ENCODE results near the gene GTF2H4. TPM values are rescaled to one million over a fixed set of nuclear protein-coding genes. Genes with fewer than 3 reads are reported as not detected.

GTF2H4 gene
- total RNA-seq, 2 donors from 2014 or later = 15.8 to 25.7 TPM

DNA sequence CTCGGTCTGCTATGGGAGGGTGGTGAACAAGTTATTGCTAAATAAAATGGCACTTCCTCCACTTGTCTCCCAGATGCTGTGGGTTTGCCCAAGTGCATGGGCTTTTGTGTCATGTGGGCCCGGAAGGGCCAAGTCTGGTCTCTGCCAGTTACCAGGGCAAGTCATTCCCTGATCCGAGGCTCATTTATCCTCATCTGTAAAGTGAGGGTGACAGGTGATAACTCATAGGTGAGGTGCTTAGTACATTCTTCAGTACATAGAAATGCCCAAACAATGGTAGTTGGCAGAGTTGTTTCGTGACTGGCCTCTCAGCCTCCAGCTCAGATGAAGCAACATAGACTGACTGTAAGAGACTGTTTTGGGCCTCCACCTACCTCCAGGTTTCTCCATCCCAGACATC, 30.7 kb downstream of the GTF2H4 start:
- no peak for DNase-seq
- Histone ChIP-seq H3K4me1 (no peaks in the 10 kb centered on the region), H3K27me3 (no peaks in the 10 kb centered on the region), H3K9ac (ENCODE audit: low read depth in 2 of 2, low read length in 2 of 2) (no peak overlapping the region), H3K36me3 (no peaks in the 10 kb centered on the region), H3K27ac (no peak overlapping the region), H3K9me3 (no peaks in the 10 kb centered on the region), H3K4me3 (no peak overlapping the region)
- TF ChIP-seq, protein P1, sequence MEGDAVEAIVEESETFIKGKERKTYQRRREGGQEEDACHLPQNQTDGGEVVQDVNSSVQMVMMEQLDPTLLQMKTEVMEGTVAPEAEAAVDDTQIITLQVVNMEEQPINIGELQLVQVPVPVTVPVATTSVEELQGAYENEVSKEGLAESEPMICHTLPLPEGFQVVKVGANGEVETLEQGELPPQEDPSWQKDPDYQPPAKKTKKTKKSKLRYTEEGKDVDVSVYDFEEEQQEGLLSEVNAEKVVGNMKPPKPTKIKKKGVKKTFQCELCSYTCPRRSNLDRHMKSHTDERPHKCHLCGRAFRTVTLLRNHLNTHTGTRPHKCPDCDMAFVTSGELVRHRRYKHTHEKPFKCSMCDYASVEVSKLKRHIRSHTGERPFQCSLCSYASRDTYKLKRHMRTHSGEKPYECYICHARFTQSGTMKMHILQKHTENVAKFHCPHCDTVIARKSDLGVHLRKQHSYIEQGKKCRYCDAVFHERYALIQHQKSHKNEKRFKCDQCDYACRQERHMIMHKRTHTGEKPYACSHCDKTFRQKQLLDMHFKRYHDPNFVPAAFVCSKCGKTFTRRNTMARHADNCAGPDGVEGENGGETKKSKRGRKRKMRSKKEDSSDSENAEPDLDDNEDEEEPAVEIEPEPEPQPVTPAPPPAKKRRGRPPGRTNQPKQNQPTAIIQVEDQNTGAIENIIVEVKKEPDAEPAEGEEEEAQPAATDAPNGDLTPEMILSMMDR (IDR thresholded peaks at IDR 0.05) = no peak
- intact Hi-C loops (cut with DNase I) = no loop called here

DNA sequence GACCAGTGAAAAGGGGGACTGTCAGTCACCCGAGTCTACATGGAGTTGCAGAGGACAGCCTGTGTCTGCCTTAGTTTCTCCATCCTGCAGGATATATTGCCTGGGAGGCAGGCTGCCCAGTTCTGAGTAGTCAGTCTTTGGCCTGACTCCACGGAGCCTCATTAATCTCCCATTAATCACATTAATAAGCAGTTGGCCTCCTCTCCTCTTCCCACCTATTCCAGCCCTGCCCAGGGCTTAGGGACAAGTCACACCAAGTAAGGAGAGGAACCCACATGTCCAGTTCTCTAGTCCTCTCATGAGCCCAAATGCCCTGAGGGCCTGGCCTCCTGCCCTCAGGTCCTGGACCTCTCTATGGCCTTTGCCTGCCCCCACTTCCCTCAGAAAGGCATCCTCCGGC, 31.5 kb downstream of the GTF2H4 start:
- TF ChIP-seq, protein P1 (IDR thresholded peaks at IDR 0.05) = no peak
- Histone ChIP-seq H3K27ac (no peak overlapping the region), H3K4me1 (no peaks in the 10 kb centered on the region), H3K4me3 (no peak overlapping the region), H3K9ac (ENCODE audit: low read depth in 2 of 2, low read length in 2 of 2) (no peak overlapping the region), H3K36me3 (no peaks in the 10 kb centered on the region), H3K9me3 (no peaks in the 10 kb centered on the region), H3K27me3 (no peaks in the 10 kb centered on the region)
- DNase-seq = no peak
- intact Hi-C loops (cut with DNase I) = no loop called here

DNA sequence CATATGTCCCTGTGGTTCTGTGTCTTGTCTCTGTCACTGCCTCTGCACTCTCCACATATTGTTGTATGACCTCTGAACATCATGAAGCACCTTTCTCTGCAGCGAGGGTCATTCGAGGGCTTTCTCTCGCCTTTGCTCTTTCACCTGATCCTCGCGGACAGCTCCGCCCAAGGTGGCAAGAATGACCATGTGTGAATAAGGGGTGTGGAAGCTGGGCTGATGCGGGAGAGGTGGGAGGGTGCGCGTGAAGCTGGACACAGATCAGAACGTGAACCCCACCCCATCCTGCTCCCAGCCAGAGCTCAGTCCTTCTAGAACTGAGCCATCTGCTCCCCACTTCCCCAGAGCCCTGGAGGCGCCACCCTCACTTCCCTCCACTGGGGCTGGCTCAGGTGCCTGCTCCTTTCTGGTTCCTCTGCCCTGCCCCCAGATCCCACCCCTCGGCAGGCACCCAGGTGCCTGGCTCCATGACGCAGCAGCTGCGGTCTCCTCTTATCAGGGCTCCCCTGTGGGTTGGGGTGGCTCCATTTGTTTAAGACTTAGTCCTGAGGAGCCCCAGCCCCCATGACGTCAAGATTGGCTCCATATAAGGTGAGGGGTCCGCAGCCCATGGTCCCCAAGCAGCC, 32.5 kb downstream of the GTF2H4 start, which contains the start of gene MUCL3:
MUCL3 (plus strand) TSS at position 613 of the 626 bp plus-strand sequence. CDS start 27 bp downstream, outside the sequence.
- H3K4me1 ChIP-seq = no peaks in the 10 kb centered on the region
- intact Hi-C loops (cut with DNase I) = no loop called here
- TF ChIP-seq, protein P1 (IDR thresholded peaks at IDR 0.05) = no peak
- no peaks in the 10 kb centered on the region for H3K27me3 ChIP-seq
- no peak within 1 kb of the TSS for H3K27ac ChIP-seq
- no peaks in the 10 kb centered on the region for H3K9me3 ChIP-seq
- H3K36me3 ChIP-seq = no peaks in the 10 kb centered on the region
- no peak within 1 kb of the TSS for H3K9ac ChIP-seq (ENCODE audit: low read depth in 2 of 2, low read length in 2 of 2)
- H3K4me3 ChIP-seq = no peak within 1 kb of the TSS
- peak; percentile 25 for DNase-seq

DNA sequence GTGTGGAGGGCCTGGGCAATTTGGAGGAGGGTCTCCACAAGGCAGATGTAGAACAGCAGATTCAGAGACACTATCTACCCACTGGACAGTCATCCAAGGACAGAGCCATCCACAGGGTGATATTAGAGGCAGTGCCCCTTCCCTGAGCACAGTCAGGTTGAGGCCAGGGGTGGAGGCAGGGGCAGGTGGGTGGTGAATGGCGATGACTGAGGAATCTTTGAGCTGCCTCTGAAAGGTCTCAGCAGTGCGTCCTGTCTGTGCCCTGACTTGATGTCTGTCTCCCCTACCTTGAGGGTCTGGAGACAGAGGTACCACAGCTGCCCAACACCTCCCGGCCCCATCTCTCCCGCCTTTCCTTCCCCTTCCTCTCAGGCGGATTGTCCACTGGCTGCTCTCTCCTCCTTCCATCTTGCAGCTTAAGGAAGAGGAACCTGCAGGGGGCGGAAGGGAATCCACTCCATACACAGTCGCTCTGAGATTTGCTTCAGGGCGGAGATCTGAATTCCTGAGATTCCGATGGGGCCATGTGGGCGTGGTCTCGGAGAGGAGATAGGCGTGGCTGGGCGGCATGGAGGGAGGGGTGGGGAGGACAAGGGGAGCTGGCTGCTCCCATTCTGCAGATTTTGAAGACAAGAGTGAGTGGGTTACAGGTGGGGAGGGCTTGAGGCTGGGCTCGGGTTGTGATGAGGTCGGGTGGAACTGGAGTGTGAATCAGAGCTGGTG, 34.5 kb downstream of the GTF2H4 start:
- no peak overlapping the region for H3K4me3 ChIP-seq
- intact Hi-C loops (cut with DNase I) = no loop called here

DNA sequence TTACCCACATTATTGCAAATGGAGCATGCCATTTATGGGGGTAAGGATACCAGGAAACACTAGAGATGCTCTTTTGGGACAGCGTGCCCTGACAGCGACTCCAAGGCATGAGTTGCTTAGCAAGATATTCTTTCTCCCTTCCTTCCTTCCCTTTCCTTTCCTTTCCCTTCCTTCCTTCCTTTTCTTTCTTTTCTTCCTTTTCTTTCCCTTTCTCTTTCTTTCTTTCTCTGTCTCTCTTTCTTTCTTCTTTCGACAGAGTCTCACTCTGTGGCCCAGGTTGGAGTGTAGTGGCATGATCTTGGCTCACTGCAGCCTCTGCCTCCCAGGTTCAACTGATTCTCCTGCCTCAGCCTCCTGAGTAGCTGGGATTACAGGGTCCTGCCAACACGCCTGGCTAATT, 36.0 kb downstream of the GTF2H4 start:
- Histone ChIP-seq H3K4me1 (no peaks in the 10 kb centered on the region), H3K27ac (no peak overlapping the region), H3K27me3 (no peaks in the 10 kb centered on the region), H3K9ac (ENCODE audit: low read depth in 2 of 2, low read length in 2 of 2) (no peak overlapping the region), H3K36me3 (no peaks in the 10 kb centered on the region), H3K9me3 (no peaks in the 10 kb centered on the region), H3K4me3 (no peak overlapping the region)
- DNase-seq = no peak
- TF ChIP-seq, protein P1 (IDR thresholded peaks at IDR 0.05) = no peak
- intact Hi-C loops (cut with DNase I) = no loop called here

More for the DNA sequence above, 34.5 kb downstream of the GTF2H4 start:
- Histone ChIP-seq H3K4me1 (no peaks in the 10 kb centered on the region), H3K27me3 (no peaks in the 10 kb centered on the region), H3K27ac (no peak overlapping the region), H3K9me3 (no peaks in the 10 kb centered on the region), H3K9ac (ENCODE audit: low read depth in 2 of 2, low read length in 2 of 2) (no peak overlapping the region), H3K36me3 (no peaks in the 10 kb centered on the region)
- TF ChIP-seq, protein P1 (IDR thresholded peaks at IDR 0.05) = no peak
- peak; percentile 79 for DNase-seq

Measured in colonic mucosa (tissue), 4 donors.